ENCODE results near the gene FAM25C.
"Not testable (repeated sequence)": the region's sequence is repeated elsewhere in the genome, so short reads cannot be mapped to it uniquely, and the experiment has no call there.

FAM25C gene

DNA sequence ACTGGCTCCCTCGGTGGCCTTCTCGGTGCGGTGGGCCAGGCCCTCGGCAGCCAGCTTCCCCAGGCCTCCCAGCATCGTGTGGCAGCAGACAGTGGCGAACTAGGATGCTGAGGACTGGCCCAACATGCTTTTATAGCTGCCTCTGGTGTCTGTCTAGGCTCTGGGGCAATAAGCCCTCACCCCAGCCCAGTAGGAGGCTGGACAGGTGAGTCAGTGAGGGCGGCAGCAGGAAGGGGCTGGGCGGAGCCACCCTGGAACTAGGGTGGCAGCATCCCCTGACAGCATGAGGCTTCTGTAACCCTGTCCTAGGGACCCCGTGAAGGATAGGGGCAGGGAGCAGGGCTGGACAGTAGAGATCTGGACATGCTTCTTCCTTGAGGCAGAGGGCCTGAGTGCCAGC, at the start of gene FAM25C:
Gene FAM25C, minus strand, starts transcription at position 101 of the 400 bp plus-strand sequence. Its CDS starts 26 bp downstream, at position 75.
- DNase-seq: not testable (repeated sequence)

DNA sequence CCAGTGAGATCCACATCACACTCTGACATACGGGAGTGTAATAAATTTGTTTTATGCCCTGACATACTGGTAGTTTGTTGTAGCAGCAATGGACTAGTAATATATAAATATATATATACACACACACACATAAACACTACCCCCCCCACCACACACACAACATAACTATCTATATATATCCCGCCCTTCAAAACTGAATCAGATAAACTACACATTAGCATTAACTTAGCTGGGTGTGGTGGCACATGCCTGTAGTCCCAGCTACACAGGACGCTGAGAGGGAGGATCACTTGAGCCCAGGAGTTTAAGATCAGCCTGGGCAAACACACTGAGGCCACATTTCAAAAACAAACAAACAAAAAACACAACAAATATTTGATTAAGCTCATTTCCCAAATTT, 45.0 kb upstream of the FAM25C start:
- not testable (repeated sequence) for DNase-seq

DNA sequence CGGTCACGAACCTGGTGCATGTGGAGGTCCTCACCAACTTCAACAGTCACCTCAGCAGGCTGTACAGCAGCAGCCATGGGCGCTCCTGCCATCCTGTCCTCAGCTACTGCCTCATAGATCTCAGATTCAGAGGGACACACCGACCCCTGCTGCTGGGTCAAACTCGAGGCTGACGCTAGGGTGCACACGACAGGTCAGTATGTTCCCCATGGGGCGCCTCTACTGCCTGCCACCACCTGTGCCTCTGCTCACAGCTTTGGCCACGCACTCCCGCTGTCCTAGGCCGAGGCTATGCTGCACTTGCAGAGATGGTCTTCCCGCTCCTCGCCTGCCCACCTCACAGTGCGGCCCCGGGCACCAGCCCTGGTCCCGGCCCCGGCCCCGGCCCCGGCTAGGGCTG, 31.8 kb upstream of the FAM25C start:
- not testable (repeated sequence) for DNase-seq

DNA sequence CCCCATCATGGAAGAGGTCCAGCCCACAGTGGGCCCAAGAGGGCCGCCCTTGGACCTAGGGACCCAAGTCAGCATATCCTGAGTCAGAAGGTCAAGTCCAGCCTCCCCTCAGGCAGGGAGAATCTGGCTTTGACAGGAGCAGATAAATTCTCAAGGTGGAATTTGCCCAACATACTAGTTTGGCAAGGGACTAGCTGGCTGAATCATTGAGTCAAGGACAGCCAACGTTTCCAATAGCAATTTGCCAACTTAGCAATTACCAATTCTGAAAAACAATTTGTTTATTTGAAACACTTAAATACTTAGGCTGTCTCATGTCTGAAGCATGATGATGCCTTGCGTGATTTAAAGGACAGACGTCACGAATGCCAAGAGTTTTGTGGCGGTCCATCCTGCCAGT, 2.7 kb upstream of the FAM25C start:
- DNase-seq: not testable (repeated sequence)

- DNase-seq: not testable (repeated sequence)
Measured at GRCh38 chr10:47994045-47994444, 5.5 kb downstream of the FAM25C start.

- DNase-seq: not testable (repeated sequence)
Measured at GRCh38 chr10:47992560-47992959, 7.0 kb downstream of the FAM25C start.

DNA sequence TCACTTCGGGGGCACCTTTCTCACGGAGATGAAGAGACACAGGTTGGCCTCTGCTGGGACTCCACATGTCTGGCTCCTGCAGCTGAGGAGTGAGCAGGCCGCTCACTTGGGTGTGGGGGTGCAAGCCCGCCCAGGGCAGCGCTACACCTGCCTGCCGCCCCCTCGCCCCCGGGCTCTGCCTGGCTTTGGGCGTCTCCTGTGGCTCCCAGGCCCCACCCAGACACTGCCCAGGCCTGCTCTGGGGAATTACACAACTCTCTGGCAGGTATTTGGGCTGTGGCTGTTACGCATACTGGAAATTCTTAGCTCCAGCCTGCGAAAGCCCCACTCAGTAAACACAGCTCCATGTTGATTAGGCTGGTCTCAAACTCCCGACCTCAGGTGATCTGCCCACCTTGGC, 7.9 kb downstream of the FAM25C start:
- not testable (repeated sequence) for DNase-seq

GRCh38 chr10:47990097-47990496, 9.5 kb downstream of the FAM25C start:
- not testable (repeated sequence) for DNase-seq

DNA sequence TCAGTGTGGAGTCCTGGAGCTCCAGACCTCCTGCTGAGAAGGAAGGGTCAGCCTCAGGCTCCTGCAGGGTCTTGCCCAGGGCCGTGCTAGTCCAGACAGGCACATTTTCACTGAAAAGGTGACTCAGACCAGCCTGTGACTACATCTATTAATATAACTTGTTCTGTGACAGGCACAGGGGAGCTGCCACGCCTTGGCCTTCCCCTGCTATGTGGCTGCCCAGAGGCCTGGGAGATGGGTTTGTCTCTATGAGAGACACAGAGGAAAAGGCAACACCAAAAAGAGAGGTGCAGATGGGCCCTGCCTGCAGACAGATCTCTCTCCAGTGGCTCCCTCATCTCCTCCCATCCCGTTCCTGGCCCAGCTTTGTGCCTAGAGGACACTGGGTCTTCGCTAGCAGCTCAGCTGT, 10.0 kb downstream of the FAM25C start:
- not testable (repeated sequence) for DNase-seq

DNA sequence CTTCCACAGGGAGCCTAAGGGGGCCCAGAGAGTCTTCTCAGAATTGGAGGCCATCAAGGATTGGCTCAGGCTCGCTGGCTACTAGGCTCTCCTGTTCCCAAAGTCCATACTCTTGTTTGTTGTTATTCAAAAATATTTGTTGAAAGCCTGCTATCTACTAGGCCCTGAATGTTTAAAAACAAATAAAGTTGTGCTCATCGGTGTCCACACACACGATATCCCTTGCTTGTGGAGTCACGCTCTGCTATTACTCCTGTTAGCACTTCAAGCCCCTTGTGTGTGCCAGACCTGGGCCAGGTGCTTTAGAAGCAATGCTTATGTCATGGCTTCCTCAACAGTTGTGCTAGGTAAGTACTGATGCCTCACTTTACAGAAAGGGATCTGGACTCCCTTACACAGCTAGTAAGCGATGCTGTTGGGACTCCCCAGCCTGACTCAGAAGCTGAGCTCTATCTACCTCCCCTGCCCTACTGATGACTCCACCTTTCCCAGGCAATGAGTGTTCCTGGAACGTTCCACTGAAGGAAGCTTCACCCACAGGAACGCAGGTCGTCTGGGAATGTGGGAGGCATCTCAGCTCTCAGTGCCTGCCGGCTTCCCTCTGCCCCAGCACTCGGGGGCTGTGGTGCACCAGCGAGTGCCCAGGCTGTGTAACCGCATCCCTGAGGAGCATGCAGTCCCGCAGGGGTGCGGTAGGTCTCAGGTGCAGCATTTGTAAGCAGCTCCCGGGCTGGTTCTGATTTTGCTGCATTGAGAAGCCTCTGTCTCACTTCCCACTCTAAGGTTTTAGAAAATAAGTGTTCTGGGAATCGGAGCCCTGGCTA, 10.7 kb downstream of the FAM25C start:
- DNase-seq: peak; percentile 44

- DNase-seq: not testable (repeated sequence)
Measured at GRCh38 chr10:47987952-47988351, 11.6 kb downstream of the FAM25C start.

DNA sequence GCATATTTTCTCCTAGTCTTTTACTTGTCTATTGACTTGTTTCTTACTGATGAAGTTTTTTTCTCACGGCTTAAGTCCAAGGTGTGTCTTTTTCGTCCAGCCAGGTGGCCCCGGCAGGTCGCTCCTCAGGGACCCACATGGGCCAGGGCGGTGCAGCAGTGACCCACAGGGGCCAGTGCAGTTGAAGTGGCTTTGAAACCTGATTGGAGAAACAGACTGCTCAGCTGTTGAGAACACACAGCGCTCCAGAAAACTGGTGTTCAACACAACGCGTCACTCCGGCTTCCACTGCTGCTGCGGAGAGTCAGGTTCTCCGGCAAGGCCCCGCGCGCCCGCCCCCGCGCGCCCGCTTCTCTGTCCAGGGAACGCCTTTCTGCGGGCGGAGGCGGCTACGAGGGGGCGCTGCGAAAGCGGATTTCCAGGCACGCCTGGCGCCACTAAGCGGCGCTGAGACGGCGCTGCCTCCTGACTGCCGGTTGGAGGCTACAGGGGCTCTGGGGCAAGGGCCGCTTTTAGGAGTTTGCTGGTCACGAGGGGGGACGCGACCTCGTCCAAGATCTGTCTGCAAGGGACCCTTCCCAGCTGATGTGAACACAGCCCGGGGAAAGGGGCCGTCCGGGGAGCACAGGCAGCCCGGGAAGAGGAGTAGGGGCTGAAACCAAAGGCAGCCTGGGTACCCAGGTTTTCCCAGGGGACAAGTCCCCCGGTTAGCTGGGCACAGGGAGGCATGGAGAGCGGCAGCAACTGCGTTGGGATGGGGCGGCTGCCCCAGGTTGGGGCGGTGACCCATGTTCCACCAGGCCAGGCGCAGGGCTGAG, 13.0 kb downstream of the FAM25C start:
- not testable (repeated sequence) for DNase-seq

- DNase-seq: not testable (repeated sequence)
Measured at GRCh38 chr10:47975409-47975808, 24.2 kb downstream of the FAM25C start.

DNA sequence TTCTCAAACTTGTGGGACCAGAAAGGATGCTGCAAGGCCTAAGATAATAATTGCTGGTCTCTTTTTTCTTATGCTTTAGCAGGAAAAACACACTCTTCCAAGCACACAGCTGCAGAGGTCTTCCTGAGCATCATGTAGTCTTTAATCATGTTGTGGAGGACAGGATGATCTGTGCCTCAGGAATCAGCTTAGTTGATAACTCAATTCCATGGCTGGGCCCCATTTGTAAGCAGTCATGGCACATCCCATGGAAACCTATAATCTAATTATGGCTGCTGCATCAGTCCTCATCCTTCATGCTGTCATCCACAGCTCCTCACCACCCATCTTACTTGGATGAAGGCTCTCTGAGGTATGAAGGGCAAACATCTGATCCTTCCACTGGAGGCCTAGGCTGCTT, 26.5 kb downstream of the FAM25C start:
- DNase-seq: not testable (repeated sequence)

DNA sequence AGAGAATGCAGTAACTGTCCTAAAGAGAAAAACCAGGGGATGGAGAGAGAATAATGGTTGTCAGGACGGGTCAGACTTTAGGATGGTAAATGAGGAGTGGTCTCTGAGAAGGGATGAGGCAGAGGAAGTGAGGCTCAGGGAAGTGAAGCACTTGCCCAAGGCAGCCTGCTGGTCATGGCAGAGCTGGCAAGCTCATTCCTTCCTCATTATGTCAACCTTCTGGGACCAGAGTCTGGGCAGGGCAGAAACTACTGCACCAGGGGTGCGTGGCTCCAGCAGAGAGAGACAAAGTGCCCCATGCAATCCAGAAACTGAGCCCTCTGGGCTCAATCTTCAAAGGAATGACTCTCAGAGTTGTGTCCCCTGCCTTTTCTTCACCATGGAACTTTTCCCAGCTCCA, 27.5 kb downstream of the FAM25C start:
- not testable (repeated sequence) for DNase-seq

GRCh38 chr10:47971598-47971997, 28.0 kb downstream of the FAM25C start:
- DNase-seq: not testable (repeated sequence)

- not testable (repeated sequence) for DNase-seq
Measured at GRCh38 chr10:47970047-47970446, 29.5 kb downstream of the FAM25C start.

- not testable (repeated sequence) for DNase-seq
Measured at GRCh38 chr10:47968988-47969387, 30.6 kb downstream of the FAM25C start.

DNA sequence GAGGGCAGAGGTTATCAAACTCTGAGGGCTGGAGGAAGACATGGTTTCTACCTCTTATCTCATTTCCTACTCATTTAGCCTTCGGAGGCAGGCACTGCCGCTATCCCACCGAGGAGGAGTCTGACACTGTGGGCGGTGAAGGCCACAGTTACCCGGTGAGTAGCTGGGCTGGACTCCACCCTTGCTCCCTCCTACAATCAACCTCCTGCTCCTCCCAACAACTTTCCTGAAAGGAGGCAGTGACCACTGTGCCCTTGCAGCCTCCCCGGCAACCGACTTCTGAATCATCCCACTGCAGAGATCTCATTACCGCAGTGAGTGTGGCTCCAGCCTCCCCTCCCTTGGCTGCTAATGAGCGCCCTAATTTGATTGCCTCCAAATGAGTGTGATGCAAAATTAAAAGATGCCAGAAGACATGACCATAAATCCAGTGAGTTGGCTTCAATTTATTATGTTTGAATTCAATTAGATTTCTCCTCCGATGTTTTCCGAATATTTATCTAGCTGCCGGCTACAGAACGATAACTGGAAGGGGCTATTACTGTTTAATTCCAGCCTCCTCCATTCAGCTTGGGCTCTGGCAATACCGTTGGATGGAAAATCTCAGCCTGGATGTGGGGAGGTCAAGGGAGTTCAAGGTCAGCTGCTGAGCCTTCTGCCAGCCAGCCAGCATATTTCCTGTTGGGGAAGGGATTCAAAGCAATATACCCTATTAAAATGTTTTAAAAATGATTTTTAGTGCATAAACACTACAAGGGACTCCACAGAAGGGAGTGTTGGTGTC, 35.1 kb downstream of the FAM25C start:
- not testable (repeated sequence) for DNase-seq

DNA sequence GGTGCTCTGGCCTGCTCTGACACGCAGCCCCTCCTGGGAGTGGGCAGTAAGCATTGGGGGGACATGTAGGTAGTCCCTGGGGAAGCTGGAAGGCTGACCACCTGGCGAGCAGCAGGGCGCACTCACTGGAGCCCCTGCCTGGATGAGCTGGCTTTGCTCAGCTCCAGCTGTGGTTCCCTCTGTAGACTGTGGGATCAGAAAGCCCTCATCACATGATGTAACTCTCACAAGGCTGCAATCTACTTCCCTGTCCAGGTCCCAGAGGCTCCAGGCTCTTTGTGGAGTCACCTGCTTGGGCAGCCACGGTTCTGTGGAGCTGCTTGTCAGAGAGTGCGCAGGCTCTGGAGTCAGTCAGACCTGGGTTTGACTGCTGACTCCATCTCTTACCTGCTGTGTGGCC, 36.8 kb downstream of the FAM25C start:
- DNase-seq: not testable (repeated sequence)

- DNase-seq: not testable (repeated sequence)
Measured at GRCh38 chr10:47960699-47961098, 38.9 kb downstream of the FAM25C start.

- not testable (repeated sequence) for DNase-seq
Measured at GRCh38 chr10:47959677-47960076, 39.9 kb downstream of the FAM25C start.

DNA sequence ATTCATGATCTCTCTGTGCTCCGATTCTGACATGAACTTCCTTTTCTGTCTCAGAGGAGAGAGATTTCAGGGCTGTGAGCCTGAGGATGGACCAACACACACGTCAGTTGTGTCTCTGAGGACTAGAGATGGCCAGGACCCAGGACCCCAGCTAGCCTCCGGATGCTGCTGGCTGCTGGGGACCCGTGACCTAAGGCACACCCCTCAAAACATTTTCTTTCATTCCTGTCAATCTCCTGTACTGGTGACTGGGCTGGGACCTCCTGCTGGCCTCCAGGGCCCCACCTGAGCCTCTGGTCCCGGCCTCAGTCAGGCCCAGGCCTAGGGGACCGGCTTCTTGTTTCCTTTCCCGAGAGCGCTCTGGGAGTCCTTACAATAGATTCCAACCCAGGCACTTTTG, 42.4 kb downstream of the FAM25C start:
- DNase-seq: not testable (repeated sequence)

All from T1000 (cell line).